Spinal cord (tissue), 10 donors: ENCODE measurements around the gene ARHGAP22. TPM values are rescaled to one million over a fixed set of nuclear protein-coding genes. Genes with fewer than 3 reads are reported as not detected.

ENCODE experiments used
- DNase-seq, 6 donors: peaks; one replicate each; pipeline versions ENCODE4 v3.0.0 to v3.0.0-alpha.2; 2013 to 2015; ENCODE audit warnings: low spot score in 6 of 6, low read depth in 4 of 6
- H3K27ac ChIP-seq: one replicate; pipeline ENCODE4 v1.5.1; 2013; ENCODE audit warnings: low read depth, low read length, control low read depth
- H3K27me3 ChIP-seq: one replicate; pipeline ENCODE4 v1.6.1; 2013; ENCODE audit warnings: low read length; ENCODE audit not compliant: control insufficient read depth, insufficient read depth
- H3K36me3 ChIP-seq: one replicate; pipeline ENCODE4 v1.6.1; 2013; ENCODE audit warnings: low read length; ENCODE audit not compliant: control insufficient read depth, insufficient read depth
- H3K4me1 ChIP-seq: one replicate; pipeline ENCODE4 v1.6.1; 2013; ENCODE audit warnings: low read length; ENCODE audit not compliant: control insufficient read depth, insufficient read depth
- H3K4me3 ChIP-seq: one replicate; pipeline ENCODE4 v1.5.1; 2013; ENCODE audit warnings: low read depth, low read length, control low read depth
- H3K9me3 ChIP-seq: one replicate; pipeline ENCODE4 v1.6.1; 2013; ENCODE audit warnings: low read length; ENCODE audit not compliant: control insufficient read depth, insufficient read depth
- WGBS: methylation state at CpG from one replicate; pipeline ENCODE4 v1.1.5; 2013; ENCODE audit warnings: missing lambda C conversion rate; ENCODE audit not compliant: insufficient coverage; 5-methylcytosine and 5-hydroxymethylcytosine counted together
- polyA plus RNA-seq, 2 donors: library from polyadenylated mRNA; unstranded; fragments of 120-200 nt; gene quantifications; one replicate each; pipeline ENCODE4 v1.2.1, GENCODE V29; 2013; ENCODE audit not compliant: insufficient read length in 2 of 2
- total RNA-seq, 2 donors: library from RNA; depleted of rRNA in 1 of 2; stranded (reverse); fragments of 120-200 nt in 1 of 2; fragments of >200 nt in 1 of 2; gene quantifications; one replicate each; pipeline versions ENCODE4 v1.2.3 to v1.2.4, GENCODE V29; 2013 to 2014
- donor health status: healthy.

The ARHGAP22 gene
- total and polyA plus RNA-seq, 4 donors: 6.2 to 13.2 (median 11.9) TPM

DNA sequence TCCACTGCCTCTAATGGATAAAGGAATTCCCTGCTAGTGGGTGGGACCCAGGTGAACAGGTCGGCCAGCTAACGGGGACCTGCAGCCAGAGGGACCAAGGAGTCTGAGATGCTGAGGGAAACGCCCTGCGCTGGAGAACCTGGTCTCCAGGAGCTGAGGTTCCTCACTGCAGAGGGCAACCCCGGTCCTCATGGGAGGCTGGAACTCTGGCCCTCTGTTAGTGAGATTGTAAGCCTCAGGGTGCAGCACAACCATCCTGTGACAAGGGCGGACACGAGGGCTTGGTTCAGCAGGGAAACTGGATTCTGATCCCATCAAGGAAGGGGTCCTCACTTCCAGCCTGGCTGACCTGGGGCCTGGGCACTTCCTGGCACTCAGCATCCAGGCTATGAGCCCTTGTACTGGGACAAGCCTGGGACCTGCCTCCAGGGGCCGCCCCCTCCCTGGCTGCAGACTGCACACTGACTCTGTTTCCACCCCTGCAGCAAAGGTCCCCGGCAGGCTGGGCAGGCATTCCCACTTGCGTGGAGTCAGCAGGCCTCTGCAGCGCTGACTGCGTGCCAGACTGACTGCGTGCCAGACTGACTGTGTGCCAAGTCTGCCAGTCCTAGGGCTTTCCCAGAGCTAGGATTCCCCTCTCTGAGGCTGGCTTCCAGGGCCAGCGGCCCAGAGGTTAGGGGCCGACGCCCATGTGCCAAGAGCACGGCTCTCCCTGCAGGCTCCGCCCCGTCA, 155.2 kb downstream of the ARHGAP22 start:
- Histone ChIP-seq H3K9me3 (no peaks in the 10 kb centered on the region), H3K36me3 (peaks cover 52% of the 10 kb centered on the region), H3K27me3 (no peaks in the 10 kb centered on the region), H3K4me3 (no peak overlapping the region), H3K27ac (no peak overlapping the region), H3K4me1 (peaks cover 15% of the 10 kb centered on the region)
- WGBS: 84% methylated on average over 19 of the region's 19 CpGs
- DNase-seq: peak in 1 of 6 donors; percentile 59

GRCh38 chr10:48448796-48449195, 156.1 kb downstream of the ARHGAP22 start:
- Histone ChIP-seq H3K4me3 (no peak overlapping the region), H3K27me3 (no peaks in the 10 kb centered on the region), H3K9me3 (no peaks in the 10 kb centered on the region), H3K27ac (no peak overlapping the region), H3K36me3 (peaks cover 53% of the 10 kb centered on the region), H3K4me1 (peaks cover 7% of the 10 kb centered on the region)
- no peak for DNase-seq
- WGBS: 96% methylated on average over 3 of the region's 4 CpGs

- 93% methylated on average over 11 of the region's 11 CpGs for WGBS
- no peak overlapping the region for H3K4me3 ChIP-seq
- H3K36me3 ChIP-seq: peaks cover 47% of the 10 kb centered on the region
- H3K4me1 ChIP-seq: peaks cover 10% of the 10 kb centered on the region
- H3K27ac ChIP-seq: no peak overlapping the region
- no peaks in the 10 kb centered on the region for H3K27me3 ChIP-seq
- no peak for DNase-seq
- no peaks in the 10 kb centered on the region for H3K9me3 ChIP-seq
Observed at GRCh38 chr10:48447356-48448215, 157.3 kb downstream of the ARHGAP22 start.

DNA sequence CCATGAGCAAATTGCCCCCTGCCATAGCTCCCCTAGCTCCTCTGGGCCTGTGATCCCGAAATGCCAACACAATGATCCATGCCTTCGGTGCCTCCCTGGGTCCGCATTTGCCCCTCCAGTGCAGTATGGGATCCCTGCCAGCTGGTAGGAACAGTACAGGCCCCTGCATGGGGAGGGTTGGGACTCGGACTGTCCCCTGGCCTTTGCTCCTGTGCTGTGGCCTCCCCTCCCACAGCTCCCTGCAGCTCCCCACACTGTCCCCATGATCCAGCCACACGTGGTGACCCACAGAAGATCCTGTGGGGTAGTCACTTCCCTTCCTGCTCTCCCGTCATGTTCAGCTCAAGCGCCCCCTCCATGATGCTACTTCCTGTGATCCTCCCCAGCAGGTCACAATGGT, 158.1 kb downstream of the ARHGAP22 start:
- Histone ChIP-seq H3K4me3 (no peak overlapping the region), H3K27me3 (no peaks in the 10 kb centered on the region), H3K27ac (no peak overlapping the region), H3K9me3 (no peaks in the 10 kb centered on the region), H3K36me3 (peaks cover 41% of the 10 kb centered on the region), H3K4me1 (peaks cover 15% of the 10 kb centered on the region)
- 93% methylated on average over 7 of the region's 7 CpGs for WGBS
- DNase-seq: no peak

GRCh38 chr10:48445932-48446331, 158.9 kb downstream of the ARHGAP22 start:
- Histone ChIP-seq H3K9me3 (no peaks in the 10 kb centered on the region), H3K4me1 (peaks cover 15% of the 10 kb centered on the region), H3K27ac (no peak overlapping the region), H3K27me3 (no peaks in the 10 kb centered on the region), H3K4me3 (no peak overlapping the region), H3K36me3 (peaks cover 34% of the 10 kb centered on the region)
- DNase-seq: no peak
- WGBS: 92% methylated on average over 7 of the region's 7 CpGs

DNA sequence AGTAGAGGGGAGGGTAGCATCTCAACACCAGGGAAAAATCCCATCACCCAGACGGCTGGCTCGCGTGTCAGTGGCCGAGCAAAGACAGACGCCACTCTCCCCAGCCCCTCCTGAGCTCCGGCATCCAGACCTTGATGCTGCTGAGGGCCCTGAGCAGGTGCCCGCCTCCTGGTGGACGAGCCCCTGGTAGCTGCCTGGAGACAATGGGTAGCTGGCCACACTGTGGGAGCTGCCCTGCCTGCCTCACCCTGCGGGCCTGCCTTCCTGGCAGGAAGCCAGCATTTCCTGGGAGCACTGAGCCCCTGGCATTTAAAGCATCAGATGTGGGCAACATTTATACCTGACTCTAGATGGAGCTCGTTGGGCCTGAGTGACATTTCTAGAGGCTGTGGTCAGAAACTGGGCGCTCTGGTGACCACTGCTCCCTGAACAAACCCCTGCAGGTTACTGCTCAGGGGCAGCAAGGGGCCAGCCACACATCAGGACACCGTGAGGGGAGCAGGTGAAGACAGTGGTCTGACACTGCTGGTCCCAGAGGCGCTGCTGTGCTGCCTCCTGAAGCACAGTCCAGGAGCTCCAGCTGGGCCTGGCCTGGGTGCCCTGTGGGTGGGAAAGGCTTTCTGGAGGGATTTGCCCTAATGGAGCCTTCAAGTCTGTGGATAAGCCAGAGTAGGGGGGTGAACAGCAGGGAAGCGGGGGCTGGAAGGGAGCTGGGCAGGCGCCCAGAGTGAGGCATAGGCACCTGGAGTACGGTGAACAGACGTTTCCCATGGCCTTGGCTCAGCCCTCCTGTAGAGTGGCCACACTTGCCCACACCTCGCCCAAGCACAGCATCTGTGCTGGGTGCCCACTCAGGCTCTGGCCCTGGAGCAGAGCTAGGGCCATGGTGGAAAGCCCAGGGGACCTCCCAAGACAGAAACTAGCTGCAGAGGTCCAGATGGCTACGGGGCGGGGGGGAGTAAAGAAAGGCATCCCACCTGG, 159.7 kb downstream of the ARHGAP22 start:
- peaks cover 27% of the 10 kb centered on the region for H3K36me3 ChIP-seq
- peaks cover 15% of the 10 kb centered on the region for H3K4me1 ChIP-seq
- WGBS: 70% methylated on average over 20 of the region's 20 CpGs
- H3K27ac ChIP-seq: no peak overlapping the region
- H3K4me3 ChIP-seq: no peak overlapping the region
- DNase-seq: peak in 1 of 6 donors; percentile 24
- no peaks in the 10 kb centered on the region for H3K9me3 ChIP-seq
- no peaks in the 10 kb centered on the region for H3K27me3 ChIP-seq

DNA sequence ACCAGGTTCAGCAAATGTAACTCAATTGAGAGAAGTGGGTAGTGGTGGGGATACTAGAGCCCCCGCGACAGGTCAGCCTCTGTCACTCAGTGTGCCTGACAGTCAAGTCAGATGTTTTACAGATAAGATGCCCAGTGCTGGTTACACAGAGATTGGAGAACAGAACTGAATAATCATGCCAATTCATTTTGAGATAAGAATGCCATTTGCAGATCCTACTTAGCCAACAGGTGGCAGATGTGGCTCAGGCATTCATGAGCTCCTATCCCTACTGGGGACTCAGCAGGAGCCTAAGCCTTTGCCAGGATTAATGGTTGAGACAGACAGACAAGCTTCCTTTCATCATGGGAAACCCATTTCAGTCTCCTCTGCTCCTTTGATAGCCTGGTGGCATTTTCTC, 160.6 kb downstream of the ARHGAP22 start:
- no peak overlapping the region for H3K4me3 ChIP-seq
- peak in 2 of 6 donors; percentile 48 to 49 for DNase-seq
- WGBS: 77% methylated on average over 2 of the region's 2 CpGs
- H3K9me3 ChIP-seq: no peaks in the 10 kb centered on the region
- peaks cover 19% of the 10 kb centered on the region for H3K36me3 ChIP-seq
- no peaks in the 10 kb centered on the region for H3K27me3 ChIP-seq
- H3K27ac ChIP-seq: no peak overlapping the region
- peaks cover 15% of the 10 kb centered on the region for H3K4me1 ChIP-seq

DNA sequence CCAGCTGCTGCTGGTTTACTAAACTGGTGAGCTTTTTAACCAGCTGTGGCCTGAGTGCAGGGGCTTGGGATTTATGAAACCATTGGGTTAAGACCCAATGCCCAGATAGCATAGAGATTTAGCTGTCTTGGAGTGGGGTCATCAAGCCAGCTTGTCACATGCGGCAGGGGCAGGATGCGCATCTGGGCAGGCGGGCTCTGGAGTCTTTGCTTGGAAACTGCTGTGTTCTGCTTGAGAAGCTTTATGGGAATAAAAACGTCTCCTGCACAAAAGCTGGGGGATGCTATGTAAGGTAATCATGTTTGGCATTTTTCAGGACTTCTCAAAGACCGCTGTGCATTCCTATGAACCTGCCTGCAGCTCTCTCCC, 162.1 kb downstream of the ARHGAP22 start:
- H3K9me3 ChIP-seq: no peaks in the 10 kb centered on the region
- H3K27ac ChIP-seq: no peak overlapping the region
- peaks cover 13% of the 10 kb centered on the region for H3K36me3 ChIP-seq
- 84% methylated on average over 4 of the region's 5 CpGs for WGBS
- H3K27me3 ChIP-seq: no peaks in the 10 kb centered on the region
- H3K4me3 ChIP-seq: no peak overlapping the region
- peak in 1 of 6 donors; percentile 44 for DNase-seq
- peaks cover 15% of the 10 kb centered on the region for H3K4me1 ChIP-seq

DNA sequence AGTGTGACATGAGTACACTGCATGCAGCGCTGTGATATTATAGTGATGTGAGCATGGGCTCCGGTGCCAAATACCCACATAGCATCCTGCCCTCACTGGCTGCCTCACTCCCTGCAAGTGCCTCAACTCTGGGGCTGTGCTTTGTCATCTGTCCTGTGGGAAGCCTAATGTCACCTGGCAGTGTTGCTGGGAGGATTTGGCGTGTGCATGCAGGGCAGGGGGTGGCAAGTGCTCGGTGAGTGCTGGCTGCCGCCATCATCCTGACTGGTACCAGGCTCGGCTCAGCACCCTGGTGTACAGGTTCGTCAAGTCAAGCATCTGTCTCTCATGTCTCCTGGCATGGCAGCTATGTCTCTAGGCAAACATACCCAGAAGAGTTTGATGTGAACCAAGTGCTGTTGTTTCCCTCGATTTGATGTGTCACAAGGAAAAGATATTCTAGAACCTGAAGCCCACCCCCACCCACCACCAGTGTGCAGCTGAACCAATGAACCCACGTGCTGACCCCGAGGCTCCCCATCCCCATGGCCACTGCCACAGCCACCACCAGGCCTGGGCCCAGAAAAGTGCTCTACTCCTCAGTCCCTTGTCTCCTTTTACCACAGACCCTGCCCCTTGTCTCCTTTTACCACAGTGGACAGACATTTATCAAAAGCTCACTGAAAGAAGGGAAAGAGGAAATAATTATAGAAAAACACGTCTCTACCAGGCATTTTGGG, 162.6 kb downstream of the ARHGAP22 start:
- Histone ChIP-seq H3K4me1 (peaks cover 15% of the 10 kb centered on the region), H3K9me3 (no peaks in the 10 kb centered on the region), H3K27ac (no peak overlapping the region), H3K4me3 (no peak overlapping the region), H3K27me3 (no peaks in the 10 kb centered on the region), H3K36me3 (peaks cover 13% of the 10 kb centered on the region)
- 84% methylated on average over 5 of the region's 11 CpGs for WGBS
- no peak for DNase-seq
